ENCODE data around the gene GALNT4. TPM values are rescaled to one million over a fixed set of nuclear protein-coding genes. Genes with fewer than 3 reads are reported as not detected.

The GALNT4 gene
- total RNA-seq, 1 experiment from 2014 or later: 2.8 TPM

DNA sequence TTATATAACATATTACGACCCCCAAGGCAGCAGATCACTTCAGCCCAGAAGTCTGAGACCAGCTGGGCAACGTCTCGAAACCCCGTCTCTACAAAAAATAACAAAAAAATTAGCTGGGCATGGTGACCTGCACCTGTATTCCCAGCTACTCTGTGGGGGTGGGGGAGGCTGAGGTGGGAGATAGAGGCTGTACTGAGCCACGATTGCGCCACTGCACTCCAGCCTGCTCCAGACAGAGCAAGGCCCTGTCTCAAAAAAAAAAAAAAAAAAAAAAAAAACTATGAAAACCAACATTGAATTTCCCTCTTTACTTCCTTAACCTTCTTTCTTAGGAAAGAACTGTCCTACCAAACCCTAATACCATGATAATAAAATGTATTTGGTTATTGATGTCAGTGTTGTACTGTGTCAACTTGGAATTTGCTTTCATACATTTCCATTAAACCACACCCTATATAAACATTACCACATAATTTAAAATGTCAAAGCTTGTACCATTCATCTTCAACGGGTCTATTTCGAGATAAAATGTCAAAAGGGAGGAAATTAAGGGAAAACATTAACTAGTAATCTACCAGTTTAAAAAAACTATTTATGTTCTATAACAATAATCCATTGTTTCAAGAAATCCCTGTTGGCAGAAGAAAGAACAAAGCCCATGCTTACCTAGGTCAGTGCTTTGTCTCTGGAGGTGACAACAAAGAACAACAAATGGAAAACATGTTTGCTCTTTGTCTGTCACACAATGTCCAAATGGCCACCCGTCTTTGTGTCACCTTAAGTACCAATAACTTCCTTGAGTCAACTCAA, 17.4 kb downstream of the GALNT4 start:
- no peaks in the 10 kb centered on the region for H3K9me2 ChIP-seq (ENCODE audit: insufficient read depth)
- H3K9me3 ChIP-seq (ENCODE audit: control insufficient read depth in 1 of 2, insufficient read depth in 1 of 2, low read depth in 1 of 2, low read length in 2 of 2): no peaks in the 10 kb centered on the region
- H3K9ac ChIP-seq (ENCODE audit: low read length): no peak overlapping the region
- no peaks in the 10 kb centered on the region for H4K20me1 ChIP-seq (ENCODE audit: insufficient read depth)
- ATAC-seq (no peak), DNase-seq (ENCODE audit: low read depth, low spot score) (no peak)
- peaks cover 0 to 3% of the 10 kb centered on the region in 2 experiments; a peak in 1 of 4 replicates for H3K4me1 ChIP-seq (ENCODE audit: control insufficient read depth in 1 of 2, insufficient read depth in 2 of 2, low read length in 2 of 2)
- CTCF ChIA-PET: no interaction called here
- H3K27me3 ChIP-seq (ENCODE audit: insufficient read depth, low read length): no peaks in the 10 kb centered on the region
- no peaks in the 10 kb centered on the region for H3K79me2 ChIP-seq (ENCODE audit: insufficient read depth, low read length)
- no peak overlapping the region for H3K4me2 ChIP-seq (ENCODE audit: low read length)
- H3K36me3 ChIP-seq (ENCODE audit: control insufficient read depth in 1 of 2, insufficient read depth in 2 of 2, low read length in 2 of 2): no peaks in the 10 kb centered on the region
- H3K4me3 ChIP-seq (replicated peaks in 1 of 2; ENCODE audit: low read depth in 1 of 2, low read length in 2 of 2): no peak overlapping the region
- no peak overlapping the region for H3K27ac ChIP-seq (ENCODE audit: low read depth, low read length)
- POLR2A ChIA-PET: no interaction called here
- no TSS peak for BruUV-seq (replicated peaks)
- H2AFZ ChIP-seq (ENCODE audit: low read depth, low read length, poor library complexity, severe bottlenecking): no peak overlapping the region
- intact Hi-C loops (cut with micrococcal nuclease): no loop called here
- RAD21 ChIA-PET (ENCODE audit: low non-redundant PET in 1 of 2, low total read pairs in 2 of 2, uncharacterized antibody in 2 of 2, unreplicated experiment in 2 of 2): no interaction called here
- TF ChIP-seq, protein P1, sequence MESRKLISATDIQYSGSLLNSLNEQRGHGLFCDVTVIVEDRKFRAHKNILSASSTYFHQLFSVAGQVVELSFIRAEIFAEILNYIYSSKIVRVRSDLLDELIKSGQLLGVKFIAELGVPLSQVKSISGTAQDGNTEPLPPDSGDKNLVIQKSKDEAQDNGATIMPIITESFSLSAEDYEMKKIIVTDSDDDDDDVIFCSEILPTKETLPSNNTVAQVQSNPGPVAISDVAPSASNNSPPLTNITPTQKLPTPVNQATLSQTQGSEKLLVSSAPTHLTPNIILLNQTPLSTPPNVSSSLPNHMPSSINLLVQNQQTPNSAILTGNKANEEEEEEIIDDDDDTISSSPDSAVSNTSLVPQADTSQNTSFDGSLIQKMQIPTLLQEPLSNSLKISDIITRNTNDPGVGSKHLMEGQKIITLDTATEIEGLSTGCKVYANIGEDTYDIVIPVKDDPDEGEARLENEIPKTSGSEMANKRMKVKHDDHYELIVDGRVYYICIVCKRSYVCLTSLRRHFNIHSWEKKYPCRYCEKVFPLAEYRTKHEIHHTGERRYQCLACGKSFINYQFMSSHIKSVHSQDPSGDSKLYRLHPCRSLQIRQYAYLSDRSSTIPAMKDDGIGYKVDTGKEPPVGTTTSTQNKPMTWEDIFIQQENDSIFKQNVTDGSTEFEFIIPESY (IDR thresholded peaks at IDR 0.05; ENCODE audit: extremely low read depth, insufficient replicate concordance, low read length): no peak
- no peak for TF ChIP-seq ATF3 (IDR thresholded peaks at IDR 0.05)
- no peak for TF ChIP-seq SIN3A (IDR thresholded peaks at IDR 0.05; ENCODE audit: low read depth)
- TF ChIP-seq JUND (IDR thresholded peaks at IDR 0.05): no peak
- no peak for TF ChIP-seq POLR2A (IDR thresholded peaks at IDR 0.05; ENCODE audit: borderline replicate concordance, extremely low read depth, insufficient read depth, insufficient read length)
- TF ChIP-seq, protein P2, sequence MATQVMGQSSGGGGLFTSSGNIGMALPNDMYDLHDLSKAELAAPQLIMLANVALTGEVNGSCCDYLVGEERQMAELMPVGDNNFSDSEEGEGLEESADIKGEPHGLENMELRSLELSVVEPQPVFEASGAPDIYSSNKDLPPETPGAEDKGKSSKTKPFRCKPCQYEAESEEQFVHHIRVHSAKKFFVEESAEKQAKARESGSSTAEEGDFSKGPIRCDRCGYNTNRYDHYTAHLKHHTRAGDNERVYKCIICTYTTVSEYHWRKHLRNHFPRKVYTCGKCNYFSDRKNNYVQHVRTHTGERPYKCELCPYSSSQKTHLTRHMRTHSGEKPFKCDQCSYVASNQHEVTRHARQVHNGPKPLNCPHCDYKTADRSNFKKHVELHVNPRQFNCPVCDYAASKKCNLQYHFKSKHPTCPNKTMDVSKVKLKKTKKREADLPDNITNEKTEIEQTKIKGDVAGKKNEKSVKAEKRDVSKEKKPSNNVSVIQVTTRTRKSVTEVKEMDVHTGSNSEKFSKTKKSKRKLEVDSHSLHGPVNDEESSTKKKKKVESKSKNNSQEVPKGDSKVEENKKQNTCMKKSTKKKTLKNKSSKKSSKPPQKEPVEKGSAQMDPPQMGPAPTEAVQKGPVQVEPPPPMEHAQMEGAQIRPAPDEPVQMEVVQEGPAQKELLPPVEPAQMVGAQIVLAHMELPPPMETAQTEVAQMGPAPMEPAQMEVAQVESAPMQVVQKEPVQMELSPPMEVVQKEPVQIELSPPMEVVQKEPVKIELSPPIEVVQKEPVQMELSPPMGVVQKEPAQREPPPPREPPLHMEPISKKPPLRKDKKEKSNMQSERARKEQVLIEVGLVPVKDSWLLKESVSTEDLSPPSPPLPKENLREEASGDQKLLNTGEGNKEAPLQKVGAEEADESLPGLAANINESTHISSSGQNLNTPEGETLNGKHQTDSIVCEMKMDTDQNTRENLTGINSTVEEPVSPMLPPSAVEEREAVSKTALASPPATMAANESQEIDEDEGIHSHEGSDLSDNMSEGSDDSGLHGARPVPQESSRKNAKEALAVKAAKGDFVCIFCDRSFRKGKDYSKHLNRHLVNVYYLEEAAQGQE (IDR thresholded peaks at IDR 0.05; ENCODE audit: low read depth): no peak
- TF ChIP-seq, protein P3, sequence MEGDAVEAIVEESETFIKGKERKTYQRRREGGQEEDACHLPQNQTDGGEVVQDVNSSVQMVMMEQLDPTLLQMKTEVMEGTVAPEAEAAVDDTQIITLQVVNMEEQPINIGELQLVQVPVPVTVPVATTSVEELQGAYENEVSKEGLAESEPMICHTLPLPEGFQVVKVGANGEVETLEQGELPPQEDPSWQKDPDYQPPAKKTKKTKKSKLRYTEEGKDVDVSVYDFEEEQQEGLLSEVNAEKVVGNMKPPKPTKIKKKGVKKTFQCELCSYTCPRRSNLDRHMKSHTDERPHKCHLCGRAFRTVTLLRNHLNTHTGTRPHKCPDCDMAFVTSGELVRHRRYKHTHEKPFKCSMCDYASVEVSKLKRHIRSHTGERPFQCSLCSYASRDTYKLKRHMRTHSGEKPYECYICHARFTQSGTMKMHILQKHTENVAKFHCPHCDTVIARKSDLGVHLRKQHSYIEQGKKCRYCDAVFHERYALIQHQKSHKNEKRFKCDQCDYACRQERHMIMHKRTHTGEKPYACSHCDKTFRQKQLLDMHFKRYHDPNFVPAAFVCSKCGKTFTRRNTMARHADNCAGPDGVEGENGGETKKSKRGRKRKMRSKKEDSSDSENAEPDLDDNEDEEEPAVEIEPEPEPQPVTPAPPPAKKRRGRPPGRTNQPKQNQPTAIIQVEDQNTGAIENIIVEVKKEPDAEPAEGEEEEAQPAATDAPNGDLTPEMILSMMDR (IDR thresholded peaks at IDR 0.05 in 2 of 3, conservative IDR thresholded peaks at IDR 0.05 in 1 of 3; ENCODE audit: borderline replicate concordance in 1 of 3, insufficient read depth in 1 of 3, low read depth in 2 of 3, low read length in 2 of 3): no peak
- no peak for TF ChIP-seq YY1 (IDR thresholded peaks at IDR 0.05; ENCODE audit: extremely low read depth, insufficient replicate concordance, low read depth, low read length)
- TF ChIP-seq TCF7L2 (IDR thresholded peaks at IDR 0.05; ENCODE audit: borderline replicate concordance, extremely low read depth, insufficient read depth, insufficient read length): no peak
- TF ChIP-seq SP1 (IDR thresholded peaks at IDR 0.05; ENCODE audit: low read depth): no peak
- no peak for TF ChIP-seq SRF (IDR thresholded peaks at IDR 0.05; ENCODE audit: low read depth)
- no peak for TF ChIP-seq CBX3 (IDR thresholded peaks at IDR 0.05; ENCODE audit: low read depth)
- no peak for TF ChIP-seq ZFX (IDR thresholded peaks at IDR 0.05)
- no peak for TF ChIP-seq ZNF274 (IDR thresholded peaks at IDR 0.05; ENCODE audit: low read depth, low read length)
- TF ChIP-seq FOSL1 (IDR thresholded peaks at IDR 0.05; ENCODE audit: low read depth): no peak
